Common myeloid progenitor, CD34-positive (primary cell): ENCODE results near the gene NHLRC2.

Source experiments
- CTCF ChIA-PET: fragments of 350-600 bp; sonication (Branson Sonifier 250); formaldehyde crosslinking; loops from one replicate; lab custom pipeline; 2021; ENCODE audit warnings: antibody characterized with exemption; lab: Charles Lee
- POLR2A ChIA-PET: fragments of 350-600 bp; sonication (Branson Sonifier 250); formaldehyde crosslinking; loops from one replicate; lab custom pipeline; 2021; ENCODE audit warnings: antibody characterized with exemption; lab: Charles Lee
- DNase-seq, 3 donors: peaks; one replicate each; pipeline versions ENCODE4 v3.0.0 to v3.0.0-alpha.2; 2013
- H3K27ac ChIP-seq, 2 experiments: 1 replicate in 1 of 2; 2 replicates in 1 of 2; pipeline ENCODE4 v1.7.0; 2013; ENCODE audit warnings: inconsistent platforms in 2 of 2, low read length in 2 of 2, mild to moderate bottlenecking in 2 of 2, low read depth in 1 of 2, moderate library complexity in 1 of 2; ENCODE audit not compliant: severe bottlenecking in 2 of 2, insufficient read depth in 1 of 2, poor library complexity in 1 of 2
- H3K27me3 ChIP-seq, 5 experiments: replicated peaks in 2 of 5; 1 replicate in 3 of 5; 2 replicates in 2 of 5; pipeline versions ENCODE4 v1.6.1 to v1.7.0; 2013; ENCODE audit warnings: low read length in 4 of 5, mild to moderate bottlenecking in 2 of 5, moderate library complexity in 2 of 5, inconsistent platforms in 1 of 5; ENCODE audit not compliant: insufficient read depth in 5 of 5, control insufficient read depth in 4 of 5
- H3K36me3 ChIP-seq, 4 experiments: 1 replicate in 2 of 4; 2 replicates in 2 of 4; pipeline versions ENCODE4 v1.6.1 to v1.7.0; 2013; ENCODE audit warnings: low read length in 3 of 4, control low read depth in 1 of 4, mild to moderate bottlenecking in 1 of 4; ENCODE audit not compliant: control insufficient read depth in 4 of 4, insufficient read depth in 4 of 4
- H3K4me1 ChIP-seq, 4 experiments: 1 replicate in 3 of 4; 2 replicates in 1 of 4; pipeline versions ENCODE4 v1.6.1 to v1.7.1; 2013; ENCODE audit warnings: low read length in 3 of 4, mild to moderate bottlenecking in 3 of 4, control low read depth in 1 of 4, inconsistent platforms in 1 of 4, moderate library complexity in 1 of 4; ENCODE audit not compliant: control insufficient read depth in 4 of 4, insufficient read depth in 4 of 4; ENCODE audit errors: control extremely low read depth in 1 of 4
- H3K4me3 ChIP-seq, 7 experiments: 1 replicate in 4 of 7; 2 replicates in 3 of 7; pipeline versions ENCODE4 v1.5.1 to v1.7.0; 2013; ENCODE audit warnings: mild to moderate bottlenecking in 7 of 7, low read length in 6 of 7, moderate library complexity in 6 of 7, inconsistent platforms in 2 of 7, low read depth in 2 of 7, control low read depth in 1 of 7; ENCODE audit not compliant: insufficient read depth in 4 of 7, control insufficient read depth in 1 of 7; ENCODE audit errors: extremely low read depth in 1 of 7
- H3K9me3 ChIP-seq, 5 experiments: 1 replicate in 4 of 5; 2 replicates in 1 of 5; pipeline versions ENCODE4 v1.6.1 to v1.7.1; 2013; ENCODE audit warnings: low read length in 4 of 5, mild to moderate bottlenecking in 2 of 5, inconsistent platforms in 1 of 5, low read depth in 1 of 5, moderate library complexity in 1 of 5; ENCODE audit not compliant: control insufficient read depth in 4 of 5, insufficient read depth in 2 of 5; ENCODE audit errors: control extremely low read depth in 1 of 5
- WGBS: methylation state at CpG from one replicate; pipeline ENCODE4 v1.1.5; 2013; ENCODE audit not compliant: insufficient coverage; 5-methylcytosine and 5-hydroxymethylcytosine counted together

Gene NHLRC2

DNA sequence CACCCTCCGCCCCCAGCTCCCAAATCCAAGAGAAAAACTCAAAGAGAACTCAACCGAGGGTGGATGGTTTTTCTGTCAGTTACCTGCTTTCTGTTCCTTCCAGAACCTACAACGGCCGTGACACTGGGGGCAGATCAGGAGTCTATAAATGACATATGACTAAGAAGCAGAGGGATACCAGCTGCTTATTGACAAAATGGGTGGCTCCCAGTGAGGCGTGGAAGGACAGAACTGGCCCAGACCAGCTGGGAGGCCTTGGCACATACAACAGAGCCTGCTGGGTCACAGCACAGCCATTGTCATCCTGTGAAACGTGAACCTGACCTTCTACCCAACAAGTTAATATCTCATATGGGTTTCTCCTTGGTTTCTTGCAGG is 104.9 kb downstream of the NHLRC2 start:
- H3K36me3 ChIP-seq, result no peaks in the 10 kb centered on the region
- no peak for DNase-seq
- H3K4me3 ChIP-seq, result no peak overlapping the region
- 98% methylated on average over 4 of the region's 6 CpGs for WGBS
- no peaks in the 10 kb centered on the region for H3K27me3 ChIP-seq
- POLR2A ChIA-PET, result no interaction called here
- peaks cover 0 to 22% (median 8%) of the 10 kb centered on the region in 4 experiments for H3K4me1 ChIP-seq
- peaks cover 0 to 16% (median 2%) of the 10 kb centered on the region in 5 experiments for H3K9me3 ChIP-seq
- CTCF ChIA-PET, result interaction anchor here (1.4 kb wide), 1 partner anchor 27 kb away, joined by 3 read pairs; no protein-coding TSS in a partner anchor
- no peak overlapping the region for H3K27ac ChIP-seq

DNA sequence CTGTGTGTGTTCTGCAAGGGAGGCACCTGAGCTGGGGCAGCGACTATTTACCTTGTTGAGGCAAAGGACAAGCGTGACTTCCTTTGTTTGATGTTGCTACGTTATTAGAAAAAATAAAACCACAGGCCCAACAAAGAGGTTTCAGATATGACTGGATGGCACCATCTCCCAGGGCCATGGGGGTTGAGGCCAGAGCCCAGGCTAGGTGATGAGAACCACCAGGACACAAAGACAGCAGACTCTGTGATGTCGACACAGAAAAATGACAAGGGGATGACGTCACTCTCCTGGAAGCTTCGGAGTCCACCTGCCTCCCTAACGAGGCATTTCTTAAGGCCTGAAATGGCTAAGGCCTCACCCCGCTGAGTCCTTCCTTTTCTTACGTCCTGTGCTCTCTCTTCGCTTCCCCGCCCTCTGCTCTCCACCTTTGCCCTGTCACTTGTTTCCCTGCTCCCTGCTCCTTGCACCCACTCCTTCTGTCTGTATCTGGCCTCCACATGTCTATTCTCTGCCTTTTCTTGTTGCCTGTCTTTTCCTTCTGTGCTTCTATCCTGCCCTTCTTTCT is 106.2 kb downstream of the NHLRC2 start:
- Histone ChIP-seq H3K4me1 (peaks cover 1 to 32% (median 10%) of the 10 kb centered on the region in 4 experiments), H3K27me3 (no peaks in the 10 kb centered on the region), H3K36me3 (no peaks in the 10 kb centered on the region), H3K27ac (no peak overlapping the region), H3K9me3 (peaks cover 0 to 14% (median 1%) of the 10 kb centered on the region in 5 experiments), H3K4me3 (no peak overlapping the region)
- peak in 2 of 3 donors; percentile 23 to 39 for DNase-seq
- POLR2A ChIA-PET, result no interaction called here
- CTCF ChIA-PET, result interaction anchor here (1.4 to 1.5 kb wide), 3 partner anchors 11 to 28 kb away, joined by 3 to 4 read pairs (median 4); no protein-coding TSS in a partner anchor
- WGBS, result 78% methylated on average over 11 of the region's 11 CpGs

DNA sequence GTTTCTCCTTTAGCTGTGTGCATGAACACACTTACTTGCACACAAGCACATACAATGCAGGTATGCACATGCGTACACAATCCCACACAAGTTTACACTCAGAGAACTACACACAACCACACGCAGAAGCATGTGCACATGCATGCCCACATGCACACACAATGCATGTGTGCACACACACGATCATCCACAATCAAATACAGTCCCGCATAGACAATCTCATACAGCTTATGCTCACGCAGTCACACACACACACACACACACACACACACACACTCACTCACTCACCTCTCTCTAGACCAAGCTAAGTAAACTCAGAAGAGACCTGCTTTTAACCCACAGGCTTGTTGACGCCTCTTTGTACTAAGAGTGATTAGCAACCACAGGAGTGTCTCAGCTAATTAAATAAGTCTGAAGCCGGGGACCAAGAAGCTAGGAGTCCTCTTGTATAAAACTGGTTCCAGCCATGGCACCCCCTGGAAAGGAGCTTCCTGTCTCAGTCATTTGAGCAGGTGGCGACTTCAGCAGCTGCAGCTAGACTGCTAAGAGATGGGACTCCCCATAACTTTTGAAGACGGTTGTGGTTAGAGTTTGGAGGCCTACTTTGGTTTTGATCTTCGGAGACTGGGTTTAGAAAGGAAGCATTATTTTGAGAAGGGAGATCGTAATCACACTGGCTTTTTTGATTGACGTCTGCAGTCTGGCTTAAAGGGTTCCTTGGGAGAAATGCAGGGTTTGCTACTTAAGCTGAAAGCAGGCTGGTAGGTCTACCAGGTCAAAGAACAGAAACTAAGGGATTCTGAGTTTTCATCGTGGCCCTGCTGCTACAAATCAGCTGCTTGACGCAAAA is 106.9 kb downstream of the NHLRC2 start:
- H3K27me3 ChIP-seq, result no peaks in the 10 kb centered on the region
- H3K4me3 ChIP-seq, result no peak overlapping the region
- 56% methylated on average over 12 of the region's 14 CpGs for WGBS
- H3K36me3 ChIP-seq, result no peaks in the 10 kb centered on the region
- peaks cover 4 to 36% (median 12%) of the 10 kb centered on the region in 4 experiments for H3K4me1 ChIP-seq
- no peak overlapping the region for H3K27ac ChIP-seq
- peak; percentile 27 to 76 (median 71) for DNase-seq
- POLR2A ChIA-PET, result no interaction called here
- CTCF ChIA-PET, result interaction anchor here (1.5 kb wide), 1 partner anchor 12 kb away, joined by 4 read pairs; no protein-coding TSS in a partner anchor
- H3K9me3 ChIP-seq, result peaks cover 0 to 14% (median 0%) of the 10 kb centered on the region in 5 experiments

DNA sequence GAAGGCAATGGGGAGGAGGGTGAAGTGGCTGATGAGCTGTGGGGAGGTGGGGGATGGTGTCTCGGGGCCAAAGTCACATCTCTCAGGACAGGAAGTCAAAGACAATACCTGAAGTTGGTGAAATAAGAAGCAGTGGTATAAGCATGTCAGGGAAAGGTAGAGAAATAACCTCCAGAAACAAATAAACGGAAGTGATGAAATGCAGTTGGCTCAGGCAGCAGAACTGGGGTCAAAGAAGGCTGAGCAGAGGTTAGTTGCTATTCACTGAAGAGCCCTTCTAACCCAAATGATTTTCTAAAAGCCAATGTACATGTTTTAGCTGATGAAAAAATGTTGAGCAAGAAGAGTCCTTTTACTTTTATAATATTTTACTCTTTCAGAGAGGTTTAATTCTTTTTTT is 110.6 kb downstream of the NHLRC2 start:
- WGBS, result 96% methylated on average over 2 of the region's 2 CpGs
- H3K27ac ChIP-seq, result no peak overlapping the region
- DNase-seq, result no peak
- no peaks in the 10 kb centered on the region for H3K36me3 ChIP-seq
- no peak overlapping the region for H3K4me3 ChIP-seq
- ChIA-PET POLR2A (no interaction called here), CTCF (no interaction called here)
- H3K4me1 ChIP-seq, result peaks cover 4 to 35% (median 12%) of the 10 kb centered on the region in 4 experiments
- no peaks in the 10 kb centered on the region for H3K27me3 ChIP-seq
- H3K9me3 ChIP-seq, result peaks cover 0 to 16% (median 4%) of the 10 kb centered on the region in 5 experiments

DNA sequence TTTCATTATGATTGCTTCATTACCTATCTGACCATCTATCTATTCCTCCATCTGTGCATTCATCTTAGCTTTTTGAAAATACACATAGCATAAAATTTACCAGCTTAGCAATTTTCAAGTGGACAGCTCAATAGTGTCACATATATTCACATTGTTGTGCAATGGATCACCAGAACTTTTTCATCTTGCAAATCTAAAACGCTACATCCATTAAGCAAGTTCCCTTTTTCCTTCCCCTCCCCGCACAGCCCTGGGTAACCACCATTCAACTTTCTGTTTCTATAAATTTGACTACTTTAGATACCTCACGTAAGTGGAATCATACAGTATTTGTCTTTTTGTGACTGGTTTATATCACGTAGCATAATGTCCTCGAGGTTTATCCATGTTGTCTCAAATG is 111.2 kb downstream of the NHLRC2 start:
- WGBS, result 17% methylated on average over 1 of the region's 5 CpGs
- CTCF ChIA-PET, result no interaction called here
- Histone ChIP-seq H3K27ac (no peak overlapping the region), H3K27me3 (no peaks in the 10 kb centered on the region), H3K9me3 (peaks cover 0 to 17% (median 4%) of the 10 kb centered on the region in 5 experiments), H3K36me3 (no peaks in the 10 kb centered on the region), H3K4me3 (no peak overlapping the region), H3K4me1 (peaks cover 4 to 29% (median 12%) of the 10 kb centered on the region in 4 experiments)
- peak; percentile 36 to 89 (median 88) for DNase-seq
- POLR2A ChIA-PET, result no interaction called here
